ENCODE measurements around the gene RBM15. TPM values are rescaled to one million over a fixed set of nuclear protein-coding genes. Genes with fewer than 3 reads are reported as not detected.

The RBM15 gene
- total and polyA plus RNA-seq, 2 donors (not counting 3 experiments of a cell fraction or from before 2014, with no cell fraction given): 8.5 to 29.5 TPM

DNA sequence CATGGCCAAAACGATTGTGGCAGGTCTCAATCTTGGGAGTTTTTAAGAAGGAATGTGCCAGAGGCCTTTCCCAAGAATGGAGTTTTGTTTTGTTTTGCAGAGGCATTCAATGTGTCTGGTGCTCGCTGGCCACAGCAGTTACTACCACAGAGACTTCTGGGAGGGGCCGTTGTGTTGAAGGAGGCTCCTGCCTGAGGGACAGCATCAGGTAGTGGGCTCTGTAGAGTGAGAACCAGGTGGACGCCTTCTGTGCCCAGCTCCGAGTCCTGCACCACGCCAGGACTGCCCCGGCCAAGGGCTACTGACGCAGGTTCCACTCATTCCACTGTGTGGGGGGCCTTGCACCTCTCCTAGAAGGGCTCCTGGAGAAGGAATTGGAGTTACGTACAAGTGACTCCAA lies 44.9 kb upstream of the RBM15 start:
- intact Hi-C loops (cut with micrococcal nuclease): no loop called here
- ChIA-PET POLR2A (no interaction called here), CTCF (no interaction called here)
- H3K9me1 ChIP-seq (replicated peaks; ENCODE audit: control insufficient read depth, extremely low read depth, insufficient read depth, low read length): no peaks in the 10 kb centered on the region
- no peak overlapping the region for H2AFZ ChIP-seq (ENCODE audit: low read depth, low read length)
- no peak overlapping the region for H3K9ac ChIP-seq (replicated peaks; ENCODE audit: extremely low read depth, insufficient read depth, low read length)
- H3K4me1 ChIP-seq (ENCODE audit: control insufficient read depth, extremely low read depth, insufficient read depth, low read length): no peaks in the 10 kb centered on the region
- TF ChIP-seq, protein P1, sequence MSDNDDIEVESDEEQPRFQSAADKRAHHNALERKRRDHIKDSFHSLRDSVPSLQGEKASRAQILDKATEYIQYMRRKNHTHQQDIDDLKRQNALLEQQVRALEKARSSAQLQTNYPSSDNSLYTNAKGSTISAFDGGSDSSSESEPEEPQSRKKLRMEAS (IDR thresholded peaks at IDR 0.05; ENCODE audit: insufficient read depth, insufficient read length): no peak
- no peak for TF ChIP-seq POLR2AphosphoS5 (IDR thresholded peaks at IDR 0.05; ENCODE audit: insufficient read depth, low read depth, low read length)
- no peak for TF ChIP-seq POLR2A (IDR thresholded peaks at IDR 0.05; ENCODE audit: low read depth, low read length)
- no peak for TF ChIP-seq MYC (IDR thresholded peaks at IDR 0.05; ENCODE audit: low read depth, low read length)
- TF ChIP-seq EZH2 (IDR thresholded peaks at IDR 0.05; ENCODE audit: borderline replicate concordance, low read depth, low read length, severe bottlenecking): no peak
- TF ChIP-seq FOS (IDR thresholded peaks at IDR 0.05; ENCODE audit: borderline replicate concordance, insufficient read depth, low read length): no peak
- no peak overlapping the region for H3K27ac ChIP-seq (ENCODE audit: insufficient read depth, low read depth, low read length)
- no peaks in the 10 kb centered on the region for H3K79me2 ChIP-seq (ENCODE audit: control insufficient read depth, insufficient read depth, low read length)
- no peak for DNase-seq (ENCODE audit: low read depth, low spot score)
- dilution Hi-C loops (cut with MboI; ENCODE audit: extremely low pct_ligation_motif_present, low sequenced_read_pairs): no loop called here
- no peak for FAIRE-seq
- H3K4me3 ChIP-seq (replicated peaks in 1 of 3; ENCODE audit: insufficient read depth in 1 of 3, low read depth in 1 of 3, low read length in 3 of 3): no peak overlapping the region
- H4K20me1 ChIP-seq (replicated peaks; ENCODE audit: control insufficient read depth, extremely low read depth, insufficient read depth, low read length): no peaks in the 10 kb centered on the region
- no peaks in the 10 kb centered on the region for H3K9me3 ChIP-seq (replicated peaks; ENCODE audit: control insufficient read depth, insufficient read depth, low read length)
- no TSS peak for BruUV-seq (replicated peaks)
- peaks cover 13 to 14% of the 10 kb centered on the region in 2 experiments for H3K27me3 ChIP-seq (ENCODE audit: control insufficient read depth in 2 of 2, insufficient read depth in 2 of 2, low read length in 2 of 2)
- no peaks in the 10 kb centered on the region for H3K36me3 ChIP-seq (ENCODE audit: control insufficient read depth in 2 of 2, extremely low read depth in 1 of 2, insufficient read depth in 2 of 2, low read length in 2 of 2)
- no peak overlapping the region for H3K4me2 ChIP-seq (ENCODE audit: insufficient read depth, low read length)

GRCh38 chr1:110298991-110299390 lies 40.2 kb upstream of the RBM15 start:
- Histone ChIP-seq H3K9ac (replicated peaks; ENCODE audit: extremely low read depth, insufficient read depth, low read length) (no peak overlapping the region), H3K36me3 (ENCODE audit: control insufficient read depth in 2 of 2, extremely low read depth in 1 of 2, insufficient read depth in 2 of 2, low read length in 2 of 2) (no peaks in the 10 kb centered on the region), H2AFZ (ENCODE audit: low read depth, low read length) (no peak overlapping the region), H3K27me3 (ENCODE audit: control insufficient read depth in 2 of 2, insufficient read depth in 2 of 2, low read length in 2 of 2) (peaks cover 20 to 27% of the 10 kb centered on the region in 2 experiments), H3K79me2 (ENCODE audit: control insufficient read depth, insufficient read depth, low read length) (no peaks in the 10 kb centered on the region), H4K20me1 (replicated peaks; ENCODE audit: control insufficient read depth, extremely low read depth, insufficient read depth, low read length) (no peaks in the 10 kb centered on the region), H3K9me3 (replicated peaks; ENCODE audit: control insufficient read depth, insufficient read depth, low read length) (no peaks in the 10 kb centered on the region), H3K4me1 (ENCODE audit: control insufficient read depth, extremely low read depth, insufficient read depth, low read length) (no peaks in the 10 kb centered on the region), H3K27ac (ENCODE audit: insufficient read depth, low read depth, low read length) (no peak overlapping the region), H3K4me2 (ENCODE audit: insufficient read depth, low read length) (no peak overlapping the region), H3K9me1 (replicated peaks; ENCODE audit: control insufficient read depth, extremely low read depth, insufficient read depth, low read length) (no peaks in the 10 kb centered on the region), H3K4me3 (replicated peaks in 1 of 3; ENCODE audit: insufficient read depth in 1 of 3, low read depth in 1 of 3, low read length in 3 of 3) (no peak overlapping the region)
- no peak for FAIRE-seq
- TF ChIP-seq POLR2A (IDR thresholded peaks at IDR 0.05; ENCODE audit: low read depth, low read length) (no peak), GATA2 (IDR thresholded peaks at IDR 0.05; ENCODE audit: insufficient read depth, insufficient read length, low read depth, low read length) (no peak), CTCF (IDR thresholded peaks at IDR 0.05; ENCODE audit: extremely low read depth in 1 of 2, insufficient read depth in 1 of 2, low read depth in 1 of 2, low read length in 2 of 2) (no peak), FOS (IDR thresholded peaks at IDR 0.05; ENCODE audit: borderline replicate concordance, insufficient read depth, low read length) (no peak), JUN (IDR thresholded peaks at IDR 0.05; ENCODE audit: borderline replicate concordance, insufficient read depth, insufficient read length, low read depth) (no peak), EZH2 (IDR thresholded peaks at IDR 0.05; ENCODE audit: borderline replicate concordance, low read depth, low read length, severe bottlenecking) (no peak), POLR2AphosphoS5 (IDR thresholded peaks at IDR 0.05; ENCODE audit: insufficient read depth, low read depth, low read length) (no peak), MYC (IDR thresholded peaks at IDR 0.05; ENCODE audit: low read depth, low read length) (no peak)
- TF ChIP-seq, protein P1 (IDR thresholded peaks at IDR 0.05; ENCODE audit: insufficient read depth, insufficient read length): no peak
- intact Hi-C loops (cut with micrococcal nuclease) (no loop called here), dilution Hi-C loops (cut with MboI; ENCODE audit: extremely low pct_ligation_motif_present, low sequenced_read_pairs) (no loop called here)
- no peak for DNase-seq (ENCODE audit: low read depth, low spot score)
- CTCF ChIA-PET: interaction anchor here (1.0 to 23.0 kb wide), 6 partner anchors 11 to 102 kb away, joined by 3 to 1577 read pairs (median 4); partner anchors contain the start of gene KCNC4
- POLR2A ChIA-PET: no interaction called here
- BruUV-seq (replicated peaks): no TSS peak

All from endothelial cell of umbilical vein (primary cell).